Naive thymus-derived CD4-positive, alpha-beta T cell (primary cell): ENCODE data around the gene ZNHIT3. TPM values are rescaled to one million over a fixed set of nuclear protein-coding genes. Genes with fewer than 3 reads are reported as not detected.

Experiments
- ATAC-seq: fragments of 150-1000 bp; cut with Tn5 transposase; 2 replicates; pipeline ENCODE4 v1.10.0; 2021; ENCODE audit warnings: mild to moderate bottlenecking, moderate library complexity
- CTCF ChIA-PET: fragments of 350-600 bp; sonication (Branson Sonifier 250); formaldehyde crosslinking; loops from one replicate; lab custom pipeline; 2021; ENCODE audit warnings: antibody characterized with exemption; lab: Charles Lee
- POLR2A ChIA-PET: fragments of 350-600 bp; sonication (Branson Sonifier 250); formaldehyde crosslinking; loops from one replicate; lab custom pipeline; 2021; ENCODE audit warnings: antibody characterized with exemption, inconsistent platforms; lab: Charles Lee
- DNase-seq, 9 donors: peaks; one replicate each; pipeline versions ENCODE4 v3.0.0 to v3.0.0-alpha.2; 2020 to 2022; ENCODE audit warnings: mixed read lengths in 1 of 9
- H3K27ac ChIP-seq: one replicate; pipeline ENCODE4 v1.7.0; 2013; ENCODE audit warnings: mild to moderate bottlenecking, low read depth, low read length, moderate library complexity
- H3K27me3 ChIP-seq, 2 donors: one replicate each; pipeline ENCODE4 v1.7.0; 2013; ENCODE audit warnings: low read length in 2 of 2, mild to moderate bottlenecking in 2 of 2, moderate library complexity in 2 of 2; ENCODE audit not compliant: control insufficient read depth in 2 of 2, insufficient read depth in 2 of 2
- H3K36me3 ChIP-seq, 3 experiments: 1 replicate in 2 of 3; 2 replicates in 1 of 3; pipeline ENCODE4 v1.7.0; 2013; ENCODE audit warnings: low read length in 3 of 3, mild to moderate bottlenecking in 3 of 3, moderate library complexity in 1 of 3; ENCODE audit not compliant: insufficient read depth in 3 of 3, control insufficient read depth in 2 of 3
- H3K4me1 ChIP-seq, 2 donors: one replicate each; pipeline ENCODE4 v1.7.0; 2013; ENCODE audit warnings: low read length in 2 of 2, mild to moderate bottlenecking in 2 of 2, moderate library complexity in 1 of 2; ENCODE audit not compliant: control insufficient read depth in 2 of 2, insufficient read depth in 2 of 2
- H3K4me3 ChIP-seq: 2 replicates; pipeline ENCODE4 v1.7.0; 2013; ENCODE audit warnings: mild to moderate bottlenecking, low read length
- H3K9me3 ChIP-seq, 3 experiments: 1 replicate in 2 of 3; 2 replicates in 1 of 3; pipeline ENCODE4 v1.7.0; 2013; ENCODE audit warnings: low read length in 3 of 3; ENCODE audit not compliant: control insufficient read depth in 2 of 3
- H3K27ac Mint-ChIP-seq, 9 donors: one replicate each; pipeline ENCODE4 v1.8.0; 2020 to 2022; ENCODE audit warnings: mixed read lengths in 9 of 9, mild to moderate bottlenecking in 8 of 9, moderate library complexity in 5 of 9, inconsistent platforms in 2 of 9
- H3K27me3 Mint-ChIP-seq, 5 donors: one replicate each; pipeline ENCODE4 v1.8.0; 2021 to 2022; ENCODE audit warnings: mixed read lengths in 5 of 5, mild to moderate bottlenecking in 1 of 5
- H3K36me3 Mint-ChIP-seq, 5 donors: one replicate each; pipeline ENCODE4 v1.8.0; 2020 to 2022; ENCODE audit warnings: mixed read lengths in 5 of 5, mild to moderate bottlenecking in 3 of 5, inconsistent platforms in 1 of 5
- H3K4me1 Mint-ChIP-seq, 7 donors: one replicate each; pipeline ENCODE4 v1.8.0; 2020 to 2022; ENCODE audit warnings: mixed read lengths in 7 of 7, mild to moderate bottlenecking in 3 of 7, inconsistent platforms in 1 of 7
- H3K4me3 Mint-ChIP-seq, 10 donors: one replicate each; pipeline ENCODE4 v1.8.0; 2020 to 2022; ENCODE audit warnings: mild to moderate bottlenecking in 10 of 10, mixed read lengths in 10 of 10, moderate library complexity in 6 of 10, inconsistent platforms in 2 of 10
- H3K9me3 Mint-ChIP-seq, 11 donors: one replicate each; pipeline ENCODE4 v1.8.0; 2020 to 2022; ENCODE audit warnings: mixed read lengths in 11 of 11, mild to moderate bottlenecking in 4 of 11, inconsistent platforms in 1 of 11, moderate library complexity in 1 of 11
- intact Hi-C, 2 donors: fragments of 100-400 bp; cut with micrococcal nuclease; formaldehyde crosslinking; loops; one replicate each; pipeline ENCODE4 v1.15.1; 2023
- polyA plus RNA-seq, 2 donors: library from polyadenylated mRNA; unstranded; fragments of 300-500 nt; fragmentation: Illumina TruSeq; gene quantifications; one replicate each; pipeline ENCODE4 v1.2.3, GENCODE V29; 2021
- total RNA-seq, 6 experiments: library from RNA in 5 of 6; stranded (reverse) in 5 of 6; gene quantifications; 1 replicate in 5 of 6; 2 replicates in 1 of 6; pipeline ENCODE4 v1.2.3 and lab custom pipeline; 2021 to 2026

Gene ZNHIT3
- total and polyA plus RNA-seq, 7 experiments from 2014 or later: 38.4 to 118 (median 58.7) TPM

- Histone ChIP-seq H3K4me3 (peak within 1 kb of the TSS; percentile 99), H3K9me3 (no peaks in the 10 kb centered on the region), H3K4me1 (peaks cover 30 to 31% of the 10 kb centered on the region in 2 donors), H3K27me3 (no peaks in the 10 kb centered on the region), H3K36me3 (peaks cover 0 to 12% (median 0%) of the 10 kb centered on the region in 3 experiments), H3K27ac (peak within 1 kb of the TSS; percentile 94)
- no peaks in the 10 kb centered on the region for H3K9me3 Mint-ChIP-seq
- CTCF ChIA-PET: interaction anchor here (1.0 kb wide), 1 partner anchor 38 kb away, joined by 6 read pairs; no protein-coding TSS in a partner anchor
- intact Hi-C loops: loop anchor here (1.0 to 10.0 kb wide), 12 partner anchors 9 to 1063 kb away; partner anchors contain the start of genes DHRS11 (in 2 of the 2), MRM1 (in 2 of the 2), ZNHIT3 (in 2 of the 2) and AATF (in 1 of the 2)
- H3K4me1 Mint-ChIP-seq: peaks cover 5 to 45% (median 33%) of the 10 kb centered on the region in 7 donors
- H3K27ac Mint-ChIP-seq: peak within 1 kb of the TSS; percentile 92 to 100 (median 96)
- no peaks in the 10 kb centered on the region for H3K27me3 Mint-ChIP-seq
- peak within 1 kb of the TSS; percentile 87 to 97 (median 94) for H3K4me3 Mint-ChIP-seq
- ATAC-seq (peak; percentile 77), DNase-seq (peak; percentile 82 to 97 (median 93))
- H3K36me3 Mint-ChIP-seq: peaks cover 0 to 17% (median 4%) of the 10 kb centered on the region in 5 donors
- POLR2A ChIA-PET: interaction anchor here (0.6 to 7.7 kb wide), 8 partner anchors 9 to 62 kb away, joined by 3 to 130 read pairs (median 8); partner anchors contain the start of genes MRM1, MYO19 and PIGW
Observed at GRCh38 chr17:36544307-36545076, 58.0 kb downstream of the ZNHIT3 start, which contains the start of gene GGNBP2. TSS of gene GGNBP2 (plus strand) at chr17:36544919. CDS start at chr17:36545725, 806 bp downstream.

DNA sequence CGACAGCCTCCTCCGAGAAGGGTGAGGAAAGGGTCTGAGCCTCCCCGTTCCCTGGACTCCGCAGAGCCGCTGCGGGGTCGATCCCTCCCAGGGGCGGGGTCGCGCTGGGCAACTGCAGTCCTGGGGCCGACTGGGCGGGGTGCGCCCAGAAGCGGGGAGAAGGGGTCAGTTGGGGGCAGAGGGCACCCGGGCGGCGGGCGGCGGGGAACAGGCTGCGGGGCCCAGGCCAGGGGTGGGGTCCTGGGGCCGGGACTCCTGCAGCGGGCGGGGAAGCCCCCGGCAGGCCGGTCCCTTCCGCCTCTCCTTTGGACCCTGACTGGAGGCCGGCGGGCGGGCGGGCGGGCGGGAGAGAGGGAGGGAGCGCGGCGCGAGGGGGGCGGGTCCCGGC is 58.6 kb downstream of the ZNHIT3 start:
- Mint-ChIP-seq H3K9me3 (no peaks in the 10 kb centered on the region), H3K4me3 (peak overlapping the region; percentile 87 to 97 (median 94)), H3K4me1 (peaks cover 7 to 51% (median 37%) of the 10 kb centered on the region in 7 donors), H3K27ac (peak overlapping the region; percentile 92 to 100 (median 96)), H3K36me3 (peaks cover 0 to 15% (median 4%) of the 10 kb centered on the region in 5 donors), H3K27me3 (no peaks in the 10 kb centered on the region)
- Histone ChIP-seq H3K27me3 (no peaks in the 10 kb centered on the region), H3K9me3 (no peaks in the 10 kb centered on the region), H3K4me1 (peaks cover 34 to 37% of the 10 kb centered on the region in 2 donors), H3K36me3 (peaks cover 0 to 12% (median 0%) of the 10 kb centered on the region in 3 experiments), H3K27ac (peak overlapping the region; percentile 94), H3K4me3 (peak overlapping the region; percentile 99)
- DNase-seq (no peak), ATAC-seq (no peak)
- ChIA-PET CTCF (interaction anchor here (1.0 to 1.4 kb wide), 3 partner anchors 9 to 58 kb away, joined by 3 to 5 read pairs (median 4); partner anchors contain the start of genes MYO19 and PIGW), POLR2A (interaction anchor here (0.6 to 7.7 kb wide), 12 partner anchors 8 to 62 kb away, joined by 3 to 130 read pairs (median 10); partner anchors contain the start of genes MRM1, MYO19 and PIGW)
- intact Hi-C loops: loop anchor here (1.0 to 10.0 kb wide), 11 partner anchors 46 to 1062 kb away; partner anchors contain the start of genes DHRS11 (in 2 of the 2), MRM1 (in 2 of the 2), ZNHIT3 (in 2 of the 2) and AATF (in 1 of the 2)

Other genes starting within 250 kb of the ZNHIT3 start
- gene TBC1D3I, start 222.1 kb upstream of the ZNHIT3 start, total RNA-seq: 1 to 10 TPM in 1 of 5 experiments, under 1 TPM in 4; 0.16 to 1.1 (median 0.59) TPM
- under 1 TPM in 1 of 2 donors, not detected in 1; 0.19 TPM for gene TBC1D3I, start 222.1 kb upstream of the ZNHIT3 start, polyA plus RNA-seq
- not detected for gene TBC1D3G, start 162.8 kb upstream of the ZNHIT3 start, total RNA-seq
- not detected for gene TBC1D3G, start 162.8 kb upstream of the ZNHIT3 start, polyA plus RNA-seq
- not detected for gene TBC1D3H, start 98.2 kb upstream of the ZNHIT3 start, total RNA-seq
- not detected for gene TBC1D3H, start 98.2 kb upstream of the ZNHIT3 start, polyA plus RNA-seq
- gene MYO19, start 48.2 kb downstream of the ZNHIT3 start, total RNA-seq: 100 to 1,000 TPM in 1 of 5 experiments, 10 to 100 TPM in 4; 65.2 to 114 (median 76.9) TPM
- gene MYO19, start 48.2 kb downstream of the ZNHIT3 start, polyA plus RNA-seq: 1 to 10 TPM; 4.9 to 5.7 TPM
- 10 to 100 TPM in 1 of 5 experiments, 1 to 10 TPM in 4; 4.2 to 15.6 (median 5.4) TPM for gene PIGW, start 48.3 kb downstream of the ZNHIT3 start, total RNA-seq
- 10 to 100 TPM; 10.9 TPM for gene PIGW, start 48.3 kb downstream of the ZNHIT3 start, polyA plus RNA-seq
- 100 to 1,000 TPM in 4 of 5 experiments, 10 to 100 TPM in 1; 99.7 to 173 (median 145) TPM for gene GGNBP2, start 58.2 kb downstream of the ZNHIT3 start, total RNA-seq
- 10 to 100 TPM; 60.4 to 65.1 TPM for gene GGNBP2, start 58.2 kb downstream of the ZNHIT3 start, polyA plus RNA-seq
- gene DHRS11, start 105.2 kb downstream of the ZNHIT3 start, total RNA-seq: 10 to 100 TPM in 1 of 5 experiments, 1 to 10 TPM in 4; 1.6 to 10.9 (median 5.1) TPM
- gene DHRS11, start 105.2 kb downstream of the ZNHIT3 start, polyA plus RNA-seq: 1 to 10 TPM; 5.3 to 7.7 TPM
- 10 to 100 TPM in 3 of 5 experiments, 1 to 10 TPM in 2; 3.8 to 15.6 (median 13.3) TPM for gene MRM1, start 114.9 kb downstream of the ZNHIT3 start, total RNA-seq
- gene MRM1, start 114.9 kb downstream of the ZNHIT3 start, polyA plus RNA-seq: 1 to 10 TPM; 3.1 to 9.3 TPM